Heart left ventricle (tissue), 13 donors: Measurements from ENCODE around the gene THADA.
"Not testable (repeated sequence)": the region's sequence is repeated elsewhere in the genome, so short reads cannot be mapped to it uniquely, and the experiment has no call there.

Experiments
- POLR2A ChIP-seq, 2 donors: fragments of 450-650 bp; IDR thresholded peaks; one replicate each; pipeline ENCODE4 v1.6.1; 2017; ENCODE audit warnings: antibody characterized with exemption in 2 of 2, mild to moderate bottlenecking in 2 of 2, moderate library complexity in 2 of 2
- TF ChIP-seq, protein P1 (sequence below), 12 donors: fragments of 200-600 bp; sonication (generic) in 4 of 12; IDR thresholded peaks; one replicate each; pipeline versions ENCODE4 v1.5.0 to v1.8.0; 2018 to 2022; ENCODE audit warnings: antibody characterized with exemption in 12 of 12, mild to moderate bottlenecking in 5 of 12
- donor health status: ischemic (EF 13 %, LVEDD 7.1; RV severe dilation, severe dysfunction).
- donor health status: DM: no; HTN: yes; CAD: no.
- donor health status: DM: no; HTN: no; CAD: no.
- donor health status: ischemic (EF 25% LVEDD 6.9; RV normal size, moderate dysfunction).
- donor health status: ischemic (EF 25% LVEDD 5.7; RV mildly dilated, moderate dysfunction).
- donor health status: ischemic (EF 35%, LVEDD 5.7; RV mildly dilated, moderate dysfunction).
- donor health status: nonischemic (EF 11% LVEDD 7.7; RV severe dilation, severe dysfunction).
- donor health status: DM: yes; HTN: yes; CAD: no.
- donor health status: PGD.
- donor health status: ischemic (EF 29% LVEDD 5.4; RV normal size, mild dysfunction).
- donor health status: nonischemic (EF 23%, LVEDD 6.1; RV moderate dilation, normal function).

DNA sequence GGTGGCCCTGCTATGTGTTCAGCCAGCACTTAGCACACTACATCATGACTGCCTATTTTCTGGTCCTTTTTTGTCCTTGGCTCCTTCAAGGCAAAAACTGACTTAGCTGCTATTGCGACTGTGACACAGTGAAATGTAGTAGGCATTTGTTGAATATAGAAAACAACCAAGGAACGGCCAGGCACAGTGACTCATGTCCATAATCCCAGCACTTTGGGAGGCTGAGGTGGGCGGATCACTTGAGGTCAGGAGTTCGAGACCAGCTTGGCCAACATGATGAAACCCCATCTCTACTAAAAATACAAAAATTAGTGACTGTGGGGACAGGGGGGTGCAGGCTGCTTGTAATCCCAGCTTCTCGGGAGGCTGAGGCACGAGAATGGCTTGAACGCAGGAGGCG is 199.5 kb downstream of the THADA start:
- TF ChIP-seq, protein P1, sequence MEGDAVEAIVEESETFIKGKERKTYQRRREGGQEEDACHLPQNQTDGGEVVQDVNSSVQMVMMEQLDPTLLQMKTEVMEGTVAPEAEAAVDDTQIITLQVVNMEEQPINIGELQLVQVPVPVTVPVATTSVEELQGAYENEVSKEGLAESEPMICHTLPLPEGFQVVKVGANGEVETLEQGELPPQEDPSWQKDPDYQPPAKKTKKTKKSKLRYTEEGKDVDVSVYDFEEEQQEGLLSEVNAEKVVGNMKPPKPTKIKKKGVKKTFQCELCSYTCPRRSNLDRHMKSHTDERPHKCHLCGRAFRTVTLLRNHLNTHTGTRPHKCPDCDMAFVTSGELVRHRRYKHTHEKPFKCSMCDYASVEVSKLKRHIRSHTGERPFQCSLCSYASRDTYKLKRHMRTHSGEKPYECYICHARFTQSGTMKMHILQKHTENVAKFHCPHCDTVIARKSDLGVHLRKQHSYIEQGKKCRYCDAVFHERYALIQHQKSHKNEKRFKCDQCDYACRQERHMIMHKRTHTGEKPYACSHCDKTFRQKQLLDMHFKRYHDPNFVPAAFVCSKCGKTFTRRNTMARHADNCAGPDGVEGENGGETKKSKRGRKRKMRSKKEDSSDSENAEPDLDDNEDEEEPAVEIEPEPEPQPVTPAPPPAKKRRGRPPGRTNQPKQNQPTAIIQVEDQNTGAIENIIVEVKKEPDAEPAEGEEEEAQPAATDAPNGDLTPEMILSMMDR (IDR thresholded peaks at IDR 0.05): not testable (repeated sequence)
- not testable (repeated sequence) for TF ChIP-seq POLR2A (IDR thresholded peaks at IDR 0.05)
